ENCODE measurements around the gene C12orf57. TPM values are rescaled to one million over a fixed set of nuclear protein-coding genes. Genes with fewer than 3 reads are reported as not detected.

Gene C12orf57
- total RNA-seq, 2 donors from 2014 or later = 89.7 to 106 TPM

DNA sequence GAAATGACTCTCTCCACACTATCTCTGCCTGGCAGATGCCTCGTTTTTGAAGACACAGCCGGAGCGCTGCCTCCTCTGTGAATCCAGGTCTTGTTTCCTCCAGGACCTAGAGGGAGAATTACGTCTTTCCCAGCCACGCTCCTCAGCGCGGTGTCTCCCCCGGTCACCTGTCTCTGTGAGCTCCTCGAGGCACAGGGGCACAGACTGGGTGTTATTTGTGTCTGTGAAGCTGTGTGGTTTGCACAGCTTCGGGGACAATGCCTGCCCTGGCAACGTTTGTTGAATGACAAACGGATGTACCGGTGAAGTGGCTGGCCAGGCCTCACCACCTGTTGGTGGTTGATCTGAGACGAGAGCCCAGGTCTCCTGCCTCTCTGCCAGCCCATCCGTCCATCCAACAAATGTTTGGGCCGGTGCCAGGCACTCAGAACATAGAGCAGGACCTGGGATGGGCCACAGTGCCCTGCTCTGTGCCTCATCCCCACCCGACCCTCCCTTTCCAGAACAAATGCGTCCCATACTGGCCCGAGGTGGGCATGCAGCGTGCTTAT is 13.4 kb downstream of the C12orf57 start:
- H3K4me1 Mint-ChIP-seq (ENCODE audit: low read depth in 2 of 2) = peaks cover 79 to 86% of the 10 kb centered on the region in 2 donors
- H3K4me3 Mint-ChIP-seq = peak overlapping the region; percentile 92
- no peaks in the 10 kb centered on the region for H3K27me3 Mint-ChIP-seq
- H3K27ac Mint-ChIP-seq = peak overlapping the region; percentile 95 to 97
- DNase-seq (ENCODE audit: low spot score) (no peak), ATAC-seq (no peak)
- H3K9me3 Mint-ChIP-seq = no peaks in the 10 kb centered on the region
- peaks cover 4% of the 10 kb centered on the region for H3K36me3 Mint-ChIP-seq

DNA sequence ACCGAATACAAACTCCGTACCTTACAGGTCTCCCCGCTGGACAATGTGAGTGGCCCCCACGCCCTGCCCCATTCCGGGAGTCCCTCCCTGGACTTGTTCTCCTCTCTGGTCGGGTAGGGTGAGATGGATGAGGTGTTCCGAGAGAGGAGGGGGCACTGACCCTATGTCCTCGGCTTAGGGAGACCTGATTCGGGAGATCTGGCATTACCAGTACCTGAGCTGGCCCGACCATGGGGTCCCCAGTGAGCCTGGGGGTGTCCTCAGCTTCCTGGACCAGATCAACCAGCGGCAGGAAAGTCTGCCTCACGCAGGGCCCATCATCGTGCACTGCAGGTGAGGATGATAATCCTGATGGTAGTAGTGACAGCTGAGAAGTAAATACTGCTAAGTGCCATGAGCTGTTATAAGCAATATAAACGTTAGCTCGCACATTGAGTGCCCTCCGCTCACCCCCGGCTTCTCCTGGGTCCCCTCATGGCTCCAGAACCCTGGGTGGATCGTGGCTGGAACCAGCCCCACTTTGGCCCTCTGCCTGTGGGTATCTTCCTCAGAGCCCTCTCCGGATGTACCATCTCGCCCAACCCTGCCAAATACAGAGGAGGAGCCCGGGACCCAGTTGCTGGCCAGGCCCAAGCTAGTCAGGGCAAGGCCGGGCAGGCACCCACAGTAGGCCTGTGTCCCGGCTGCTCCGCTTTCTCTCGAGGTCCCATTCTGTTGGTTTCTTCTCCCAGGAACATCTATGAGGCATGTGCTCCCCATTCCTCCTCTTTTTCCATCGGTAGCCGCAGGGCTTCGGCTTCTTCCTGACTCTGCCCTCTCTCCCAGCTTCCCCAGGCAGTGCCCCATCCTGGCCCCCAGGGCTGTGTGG is 14.2 kb downstream of the C12orf57 start:
- DNase-seq (ENCODE audit: low spot score) = peak; percentile 40
- peaks cover 4% of the 10 kb centered on the region for H3K36me3 Mint-ChIP-seq

DNA sequence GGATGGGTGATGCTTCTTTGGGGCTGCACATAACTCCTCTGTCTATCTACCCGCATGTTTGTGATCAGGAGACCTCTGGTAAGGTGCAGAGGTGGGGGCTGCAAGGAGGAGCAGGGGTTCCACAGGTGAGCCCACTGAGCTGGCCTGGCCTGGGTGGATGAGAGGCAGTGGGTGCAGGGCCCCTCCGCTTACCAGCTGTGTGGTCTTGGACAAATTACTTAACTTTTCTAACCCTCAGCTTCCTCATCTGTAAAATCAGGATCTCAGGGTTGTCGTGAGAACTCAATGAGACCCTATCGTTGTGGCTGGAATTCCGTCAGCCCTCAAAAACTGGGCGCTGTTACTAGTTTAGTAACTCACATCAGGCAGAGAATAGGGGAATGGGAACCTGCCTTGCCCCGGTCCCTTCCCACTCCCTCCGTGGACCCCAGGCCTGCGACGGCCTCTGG is 14.8 kb downstream of the C12orf57 start:
- no peak for ATAC-seq
- H3K36me3 Mint-ChIP-seq = peaks cover 4% of the 10 kb centered on the region
- no peaks in the 10 kb centered on the region for H3K27me3 Mint-ChIP-seq
- peak overlapping the region; percentile 91 for H3K4me3 Mint-ChIP-seq
- H3K9me3 Mint-ChIP-seq = no peaks in the 10 kb centered on the region
- peaks cover 70 to 79% of the 10 kb centered on the region in 2 donors for H3K4me1 Mint-ChIP-seq (ENCODE audit: low read depth in 2 of 2)
- peak; percentile 57 for DNase-seq (ENCODE audit: low spot score)
- peak overlapping the region; percentile 95 to 97 for H3K27ac Mint-ChIP-seq

More for the DNA sequence above, 14.2 kb downstream of the C12orf57 start:
- H3K27ac Mint-ChIP-seq = peak overlapping the region; percentile 95 to 97
- peak overlapping the region; percentile 91 for H3K4me3 Mint-ChIP-seq
- no peaks in the 10 kb centered on the region for H3K27me3 Mint-ChIP-seq
- H3K4me1 Mint-ChIP-seq (ENCODE audit: low read depth in 2 of 2) = peaks cover 74 to 82% of the 10 kb centered on the region in 2 donors
- no peak for ATAC-seq
- no peaks in the 10 kb centered on the region for H3K9me3 Mint-ChIP-seq

DNA sequence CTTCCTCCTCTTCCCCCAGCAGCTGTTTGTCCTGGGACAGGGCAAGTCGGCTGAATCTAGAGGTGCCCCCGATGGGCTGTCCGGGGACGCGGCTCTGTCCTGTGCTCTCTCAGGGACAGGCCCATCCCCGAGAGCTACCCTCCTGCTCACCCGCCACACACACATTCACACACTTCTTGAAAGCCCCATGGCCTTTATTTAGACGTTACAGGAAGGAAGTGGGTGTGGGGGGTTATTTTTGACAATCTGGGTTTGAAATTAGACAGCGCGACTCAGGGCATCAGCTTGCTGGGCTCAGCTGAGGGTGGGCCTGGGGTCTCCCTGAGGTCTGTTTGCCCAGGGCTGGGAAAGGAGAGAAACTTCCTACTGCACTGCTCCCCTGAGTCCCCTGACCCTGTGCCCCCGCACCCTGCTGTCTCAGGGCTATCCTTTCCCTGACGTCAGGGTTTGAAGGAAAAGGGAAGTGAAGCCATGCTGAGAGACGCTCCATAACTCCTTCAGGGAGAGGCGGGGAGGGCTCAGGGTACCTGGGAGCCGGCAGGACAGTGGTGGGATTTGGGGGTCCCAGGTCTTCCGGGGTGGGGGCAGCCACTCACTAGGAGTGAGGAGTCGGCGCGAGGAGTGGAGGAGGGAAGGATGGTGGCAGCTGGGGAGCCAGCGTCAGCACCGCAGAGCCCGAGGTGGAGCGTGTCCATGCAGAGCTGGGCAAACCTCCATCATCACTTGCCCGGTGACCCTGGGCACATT is 15.4 kb downstream of the C12orf57 start:
- H3K27ac Mint-ChIP-seq = peak overlapping the region; percentile 95 to 97
- no peaks in the 10 kb centered on the region for H3K9me3 Mint-ChIP-seq
- no peaks in the 10 kb centered on the region for H3K27me3 Mint-ChIP-seq
- ATAC-seq (peak; percentile 73 to 75), DNase-seq (ENCODE audit: low spot score) (peak; percentile 89)
- H3K4me1 Mint-ChIP-seq (ENCODE audit: low read depth in 2 of 2) = peaks cover 66 to 74% of the 10 kb centered on the region in 2 donors
- peaks cover 4% of the 10 kb centered on the region for H3K36me3 Mint-ChIP-seq
- peak overlapping the region; percentile 91 for H3K4me3 Mint-ChIP-seq

DNA sequence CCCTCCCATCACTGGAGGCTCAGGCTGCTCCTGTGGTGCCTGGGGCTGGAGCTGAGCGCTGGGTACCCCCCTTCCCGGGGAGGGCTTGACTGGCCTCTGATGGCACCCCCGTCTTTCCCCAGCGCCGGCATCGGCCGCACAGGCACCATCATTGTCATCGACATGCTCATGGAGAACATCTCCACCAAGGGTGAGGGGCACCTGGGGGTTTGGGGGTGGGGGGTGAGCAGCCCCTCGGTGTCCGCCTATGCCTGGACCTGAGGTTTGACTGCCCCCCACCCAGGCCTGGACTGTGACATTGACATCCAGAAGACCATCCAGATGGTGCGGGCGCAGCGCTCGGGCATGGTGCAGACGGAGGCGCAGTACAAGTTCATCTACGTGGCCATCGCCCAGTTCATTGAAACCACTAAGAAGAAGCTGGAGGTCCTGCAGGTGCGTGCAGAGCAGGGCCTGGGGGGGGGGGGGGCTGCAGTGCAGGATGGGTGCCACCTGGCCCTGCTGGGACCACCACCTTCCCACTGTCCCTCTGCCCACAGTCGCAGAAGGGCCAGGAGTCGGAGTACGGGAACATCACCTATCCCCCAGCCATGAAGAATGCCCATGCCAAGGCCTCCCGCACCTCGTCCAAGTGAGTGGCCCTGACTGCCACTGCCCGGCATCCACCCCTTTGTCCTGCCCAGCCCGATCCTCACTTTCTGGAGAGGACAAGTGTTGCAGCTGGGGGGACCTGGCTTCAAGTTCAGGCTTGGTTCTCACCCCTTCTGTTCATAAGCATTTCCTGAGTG is 16.2 kb downstream of the C12orf57 start:
- Mint-ChIP-seq H3K27me3 (no peaks in the 10 kb centered on the region), H3K36me3 (peaks cover 4% of the 10 kb centered on the region)

DNA sequence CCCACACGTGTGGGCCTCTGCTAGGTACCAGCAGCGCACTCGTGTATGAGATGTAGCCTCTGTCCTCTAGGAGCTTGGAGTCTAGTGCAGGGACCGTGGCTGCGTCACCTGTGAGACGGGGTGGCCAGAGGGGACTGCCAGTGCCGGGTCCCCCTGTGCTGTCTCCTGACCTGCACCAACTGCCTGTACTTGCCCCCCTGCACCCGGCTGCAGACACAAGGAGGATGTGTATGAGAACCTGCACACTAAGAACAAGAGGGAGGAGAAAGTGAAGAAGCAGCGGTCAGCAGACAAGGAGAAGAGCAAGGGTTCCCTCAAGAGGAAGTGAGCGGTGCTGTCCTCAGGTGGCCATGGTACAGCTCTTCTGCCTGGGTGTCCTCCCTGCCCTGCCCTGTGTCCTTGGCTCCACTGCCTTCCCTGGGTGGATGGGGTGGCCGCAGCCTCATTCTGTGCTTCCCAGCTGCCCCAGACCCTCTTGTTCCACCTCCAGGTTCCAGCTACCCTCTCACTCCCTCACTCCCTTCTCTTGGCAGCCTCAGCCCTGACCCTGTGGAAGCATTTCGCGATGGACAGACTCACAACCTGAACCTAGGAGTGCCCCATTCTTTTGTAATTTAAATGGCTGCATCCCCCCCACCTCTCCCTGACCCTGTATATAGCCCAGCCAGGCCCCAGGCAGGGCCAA is 16.9 kb downstream of the C12orf57 start:
- Mint-ChIP-seq H3K27ac (peak overlapping the region; percentile 96), H3K9me3 (no peaks in the 10 kb centered on the region), H3K4me3 (peak overlapping the region; percentile 89), H3K27me3 (no peaks in the 10 kb centered on the region), H3K36me3 (peaks cover 9% of the 10 kb centered on the region), H3K4me1 (ENCODE audit: low read depth in 2 of 2) (peaks cover 62 to 63% of the 10 kb centered on the region in 2 donors)
- peak; percentile 63 to 69 for ATAC-seq
- DNase-seq (ENCODE audit: low spot score) = no peak

More for the DNA sequence above, 16.2 kb downstream of the C12orf57 start:
- Mint-ChIP-seq H3K27ac (peak overlapping the region; percentile 96 to 97), H3K9me3 (no peaks in the 10 kb centered on the region), H3K4me3 (peak overlapping the region; percentile 91), H3K4me1 (ENCODE audit: low read depth in 2 of 2) (peaks cover 58 to 66% of the 10 kb centered on the region in 2 donors)
- ATAC-seq = no peak
- DNase-seq (ENCODE audit: low spot score) = no peak

DNA sequence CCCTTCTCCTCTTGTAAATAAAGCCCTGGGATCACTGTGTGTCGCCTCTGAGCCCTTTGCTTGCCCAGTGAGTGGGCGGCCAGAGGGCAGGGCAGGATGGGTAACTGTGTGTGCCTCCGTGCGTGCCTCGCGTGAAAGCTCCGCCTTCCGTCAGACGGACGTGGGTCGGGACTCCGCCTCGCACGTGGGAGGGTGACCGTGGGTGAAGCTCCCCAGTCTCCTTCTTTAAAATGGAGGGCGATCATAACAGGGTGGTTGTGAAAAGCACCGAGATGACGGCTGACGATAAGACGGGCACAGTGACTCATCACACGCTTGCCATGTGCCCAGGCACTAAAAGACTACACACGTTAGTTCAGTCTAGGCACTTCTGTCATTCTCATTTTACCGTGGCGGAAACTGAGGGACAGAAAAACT is 17.5 kb downstream of the C12orf57 start:
- peaks cover 12% of the 10 kb centered on the region for H3K36me3 Mint-ChIP-seq
- peak overlapping the region; percentile 96 for H3K27ac Mint-ChIP-seq
- peak; percentile 92 for DNase-seq (ENCODE audit: low spot score)
- peaks cover 58 to 59% of the 10 kb centered on the region in 2 donors for H3K4me1 Mint-ChIP-seq (ENCODE audit: low read depth in 2 of 2)
- no peaks in the 10 kb centered on the region for H3K27me3 Mint-ChIP-seq
- no peaks in the 10 kb centered on the region for H3K9me3 Mint-ChIP-seq
- ATAC-seq = peak; percentile 74 to 82
- H3K4me3 Mint-ChIP-seq = peak overlapping the region; percentile 89

DNA sequence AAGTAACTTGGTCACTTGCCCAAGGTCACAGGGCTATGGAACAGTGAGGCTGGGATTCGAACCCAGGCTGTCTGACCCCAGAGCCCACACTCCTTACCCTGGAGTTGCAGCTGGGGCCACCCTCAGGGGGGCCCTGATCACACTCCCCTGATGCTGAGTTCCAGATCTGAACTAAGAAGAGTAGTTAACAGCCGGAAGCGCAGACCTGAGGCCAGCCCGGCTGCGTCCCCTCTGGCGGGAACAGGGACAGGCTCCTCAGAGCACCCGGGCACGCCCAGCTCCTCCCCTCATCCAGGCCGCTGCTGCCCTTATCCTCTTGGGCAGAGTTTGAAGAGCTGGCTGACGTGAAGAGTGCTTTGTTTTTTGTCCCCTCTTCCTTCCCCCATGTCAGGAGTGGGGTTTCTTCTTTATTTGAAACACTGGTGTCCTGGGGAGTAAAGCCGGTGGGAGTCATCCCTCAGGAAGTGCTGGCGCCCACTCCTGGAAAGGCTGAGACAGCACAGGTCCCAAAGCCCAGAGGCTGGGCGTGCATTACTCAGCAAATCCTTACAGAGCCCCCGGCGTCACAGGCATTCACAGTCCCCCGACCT is 18.0 kb downstream of the C12orf57 start:
- DNase-seq (ENCODE audit: low spot score) (no peak), ATAC-seq (peak in 1 of 2 donors; percentile 34)
- H3K27me3 Mint-ChIP-seq = no peaks in the 10 kb centered on the region
- no peaks in the 10 kb centered on the region for H3K9me3 Mint-ChIP-seq
- H3K4me1 Mint-ChIP-seq (ENCODE audit: low read depth in 2 of 2) = peaks cover 56 to 57% of the 10 kb centered on the region in 2 donors
- peak overlapping the region; percentile 89 for H3K4me3 Mint-ChIP-seq
- H3K27ac Mint-ChIP-seq = peak overlapping the region; percentile 96
- H3K36me3 Mint-ChIP-seq = peaks cover 17% of the 10 kb centered on the region

DNA sequence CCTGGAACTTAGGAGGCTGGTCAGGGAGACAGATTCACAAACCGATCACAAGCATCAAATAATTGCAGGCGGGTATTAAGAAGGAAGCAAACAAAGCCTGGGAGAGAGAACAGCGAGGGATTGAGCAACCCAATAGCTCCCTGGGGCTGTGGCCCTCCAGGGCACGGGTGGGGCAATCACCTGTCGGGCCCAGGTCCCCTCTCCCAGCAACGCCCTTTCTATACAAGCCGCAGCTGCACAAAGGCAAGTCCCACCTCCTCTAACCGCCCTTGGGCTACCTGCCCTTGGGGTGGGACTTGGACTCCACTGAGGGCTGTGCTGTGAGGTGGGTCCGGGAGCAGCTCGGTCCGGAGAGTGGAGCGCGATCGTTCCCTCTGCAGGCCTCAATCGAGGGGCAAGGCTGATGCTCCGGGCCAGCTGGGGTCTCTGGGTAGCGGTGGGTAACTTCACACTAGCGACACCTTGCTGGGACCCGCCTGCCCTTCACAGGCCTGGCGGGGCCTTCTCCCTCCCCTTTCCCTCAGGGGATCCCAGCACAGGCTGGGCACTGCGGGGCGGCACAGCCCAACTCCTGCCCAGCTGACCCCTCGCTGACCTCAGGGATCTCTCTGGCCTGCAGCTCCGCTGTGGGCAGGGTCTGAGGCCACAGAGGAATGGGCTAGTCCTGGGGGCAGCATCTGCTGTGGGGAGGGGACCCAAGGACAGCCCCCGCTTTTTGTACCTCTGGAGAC is 18.6 kb downstream of the C12orf57 start:
- Mint-ChIP-seq H3K4me1 (ENCODE audit: low read depth in 2 of 2) (peaks cover 50 to 51% of the 10 kb centered on the region in 2 donors), H3K36me3 (peaks cover 13% of the 10 kb centered on the region)
- no peak for ATAC-seq

DNA sequence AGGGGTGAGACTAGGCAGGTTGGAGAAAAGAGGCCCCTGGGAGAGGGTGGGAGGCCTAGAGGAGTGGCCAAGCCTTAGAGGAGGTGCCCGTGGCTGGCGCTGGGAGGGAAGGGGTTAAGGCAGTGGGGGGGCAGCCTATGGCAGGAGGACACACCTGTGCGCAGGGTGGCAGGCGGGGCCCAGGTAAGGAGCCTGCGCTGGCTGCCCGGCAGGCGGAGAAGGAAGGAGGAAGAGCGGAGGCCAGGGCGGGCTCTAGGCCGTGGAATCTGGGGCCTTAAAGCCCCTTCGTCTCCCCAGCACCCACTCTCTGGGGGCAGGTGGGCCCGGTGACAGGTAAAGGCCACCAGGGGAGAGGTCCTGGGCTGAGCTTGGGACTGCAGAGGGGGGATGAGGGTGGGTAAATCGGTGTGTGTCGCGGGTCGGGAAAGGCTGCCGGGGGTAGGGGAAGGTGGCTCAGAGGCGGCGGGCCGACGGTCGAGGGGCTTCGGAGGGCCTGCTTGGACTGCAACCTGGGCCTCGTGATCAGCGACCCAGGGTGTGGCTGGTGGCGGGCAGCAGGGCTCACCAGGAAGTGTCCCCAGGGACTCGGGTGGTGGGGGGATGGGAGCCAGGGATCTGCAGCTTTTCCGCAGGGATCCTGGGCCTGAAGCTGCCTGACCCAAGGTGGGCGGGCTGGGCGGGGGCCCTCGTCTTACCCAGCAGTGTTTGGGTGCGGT is 19.4 kb downstream of the C12orf57 start:
- Mint-ChIP-seq H3K27me3 (no peaks in the 10 kb centered on the region), H3K27ac (peak overlapping the region; percentile 96), H3K36me3 (peaks cover 13% of the 10 kb centered on the region), H3K4me3 (no peak overlapping the region), H3K9me3 (no peaks in the 10 kb centered on the region), H3K4me1 (ENCODE audit: low read depth in 2 of 2) (peaks cover 45 to 47% of the 10 kb centered on the region in 2 donors)
- ATAC-seq (no peak), DNase-seq (ENCODE audit: low spot score) (no peak)

More for the DNA sequence above, 18.6 kb downstream of the C12orf57 start:
- peak overlapping the region; percentile 96 for H3K27ac Mint-ChIP-seq
- no peaks in the 10 kb centered on the region for H3K27me3 Mint-ChIP-seq
- H3K9me3 Mint-ChIP-seq = no peaks in the 10 kb centered on the region
- H3K4me3 Mint-ChIP-seq = peak overlapping the region; percentile 89
- DNase-seq (ENCODE audit: low spot score) = no peak

DNA sequence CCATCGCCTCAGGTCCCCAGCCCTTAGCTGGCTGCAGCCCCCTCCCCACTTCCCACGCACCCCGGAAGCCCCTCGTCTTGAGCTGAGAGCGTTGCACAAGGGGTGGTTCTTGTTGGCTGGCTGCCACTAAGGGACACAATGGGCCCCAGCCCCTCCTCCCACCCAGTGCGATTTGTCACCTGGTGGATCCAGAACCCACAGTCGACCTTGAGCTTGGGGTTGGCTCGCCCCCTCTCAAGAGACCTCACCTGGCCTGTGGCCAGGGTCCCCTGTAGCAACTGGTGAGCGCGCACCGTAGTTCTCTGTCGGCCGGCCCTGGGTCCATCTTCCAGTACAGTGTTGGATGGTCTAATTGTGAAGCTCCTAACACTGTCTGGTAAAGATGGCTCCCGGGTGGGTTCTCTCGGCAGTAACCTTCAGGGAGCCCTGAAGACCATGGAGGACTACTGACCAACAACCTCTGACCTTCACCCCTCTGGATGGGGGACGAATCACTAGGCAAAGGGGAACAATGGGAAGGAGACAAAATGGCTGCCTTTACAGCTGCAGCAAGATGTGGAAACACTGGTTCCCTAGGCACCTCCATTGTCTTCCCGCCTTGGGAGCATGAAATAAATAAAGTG is 20.1 kb downstream of the C12orf57 start:
- peaks cover 42 to 47% of the 10 kb centered on the region in 2 donors for H3K4me1 Mint-ChIP-seq (ENCODE audit: low read depth in 2 of 2)
- no peaks in the 10 kb centered on the region for H3K9me3 Mint-ChIP-seq
- H3K4me3 Mint-ChIP-seq = no peak overlapping the region
- DNase-seq (ENCODE audit: low spot score) (no peak), ATAC-seq (no peak)
- peak overlapping the region; percentile 84 for H3K27ac Mint-ChIP-seq
- H3K27me3 Mint-ChIP-seq = no peaks in the 10 kb centered on the region
- H3K36me3 Mint-ChIP-seq = peaks cover 16% of the 10 kb centered on the region

Data from natural killer cell treated with Interleukin-12 subunit alpha and Interleukin-12 subunit beta and Interleukin-15 and Interleukin-18, amount 100 ng/mL, for 72 hours (primary cell).